Activated CD4-positive, alpha-beta T cell treated with anti-CD3 and anti-CD28 coated beads, Interleukin-2, amount 10 ng/mL, durations not matched to agents 7 days and 5 days (primary cell): ENCODE measurements around the gene SFT2D3. TPM values are rescaled to one million over a fixed set of nuclear protein-coding genes. Genes with fewer than 3 reads are reported as not detected.

ENCODE experiments used
- CTCF ChIA-PET: fragments of 350-600 bp; sonication (Branson Sonifier 250); formaldehyde crosslinking; loops from one replicate; lab custom pipeline; 2021; ENCODE audit warnings: antibody characterized with exemption; lab: Charles Lee
- POLR2A ChIA-PET: fragments of 350-600 bp; sonication (Branson Sonifier 250); formaldehyde crosslinking; loops from one replicate; lab custom pipeline; 2021; ENCODE audit warnings: antibody characterized with exemption; lab: Charles Lee
- DNase-seq: peaks from one replicate; pipeline ENCODE4 v3.0.0-alpha.2; 2020
- H3K27ac Mint-ChIP-seq: one replicate; pipeline ENCODE4 v1.8.0; 2021; ENCODE audit warnings: mild to moderate bottlenecking, moderate library complexity, mixed read lengths
- H3K27me3 Mint-ChIP-seq: one replicate; pipeline ENCODE4 v1.8.0; 2021; ENCODE audit warnings: mixed read lengths
- H3K36me3 Mint-ChIP-seq: one replicate; pipeline ENCODE4 v1.8.0; 2021; ENCODE audit warnings: low read depth, mixed read lengths
- H3K4me1 Mint-ChIP-seq: one replicate; pipeline ENCODE4 v1.8.0; 2021; ENCODE audit warnings: mixed read lengths
- H3K4me3 Mint-ChIP-seq: one replicate; pipeline ENCODE4 v1.8.0; 2021; ENCODE audit warnings: mild to moderate bottlenecking, moderate library complexity, mixed read lengths
- H3K9me3 Mint-ChIP-seq: one replicate; pipeline ENCODE4 v1.8.0; 2021; ENCODE audit warnings: mixed read lengths
- total RNA-seq, 2 experiments: library from RNA; stranded (reverse); gene quantifications; one replicate each; pipeline ENCODE4 v1.2.3, GENCODE V29; 2021

SFT2D3 gene
- total RNA-seq, 2 experiments from 2014 or later: 5.0 to 5.7 TPM

DNA sequence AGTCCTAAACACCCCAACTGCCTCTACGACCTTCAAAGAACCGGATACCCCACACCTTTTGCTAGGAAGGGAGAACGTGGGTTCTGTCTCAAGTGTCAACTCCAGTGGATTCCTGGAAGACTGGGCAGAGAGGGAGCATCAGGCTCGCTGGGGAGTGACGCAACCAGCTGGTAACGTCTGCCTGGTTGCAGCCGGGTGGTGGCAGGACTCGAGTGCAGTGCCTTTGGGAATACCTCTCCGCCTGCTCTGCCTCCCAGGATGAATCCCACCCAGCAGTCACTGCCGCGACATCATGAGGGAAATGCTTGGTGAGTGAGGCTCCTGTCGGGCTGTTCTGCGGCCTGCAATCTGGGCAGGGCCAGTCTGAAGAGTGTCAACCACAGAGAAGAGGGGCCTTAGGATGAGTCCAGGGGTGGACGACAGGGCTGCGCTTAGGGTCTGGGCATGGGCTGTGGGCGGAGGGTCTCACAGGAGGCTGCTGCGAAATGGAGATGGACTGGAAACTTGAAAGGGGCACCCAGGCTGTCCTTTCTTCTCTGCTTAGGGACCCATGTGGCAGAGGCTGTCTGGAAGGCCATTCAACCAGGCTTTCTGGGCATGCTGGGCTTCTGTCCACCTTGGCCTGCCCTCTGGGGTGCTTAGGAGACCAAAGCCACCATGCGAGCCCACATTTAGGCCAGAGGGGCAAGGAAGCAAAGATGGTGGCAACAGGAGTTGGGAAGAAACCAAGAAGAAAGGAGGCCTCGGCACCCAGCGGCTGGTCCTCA lies 42.5 kb upstream of the SFT2D3 start:
- H3K9me3 Mint-ChIP-seq: no peaks in the 10 kb centered on the region
- H3K27ac Mint-ChIP-seq: no peak overlapping the region
- POLR2A ChIA-PET: no interaction called here

DNA sequence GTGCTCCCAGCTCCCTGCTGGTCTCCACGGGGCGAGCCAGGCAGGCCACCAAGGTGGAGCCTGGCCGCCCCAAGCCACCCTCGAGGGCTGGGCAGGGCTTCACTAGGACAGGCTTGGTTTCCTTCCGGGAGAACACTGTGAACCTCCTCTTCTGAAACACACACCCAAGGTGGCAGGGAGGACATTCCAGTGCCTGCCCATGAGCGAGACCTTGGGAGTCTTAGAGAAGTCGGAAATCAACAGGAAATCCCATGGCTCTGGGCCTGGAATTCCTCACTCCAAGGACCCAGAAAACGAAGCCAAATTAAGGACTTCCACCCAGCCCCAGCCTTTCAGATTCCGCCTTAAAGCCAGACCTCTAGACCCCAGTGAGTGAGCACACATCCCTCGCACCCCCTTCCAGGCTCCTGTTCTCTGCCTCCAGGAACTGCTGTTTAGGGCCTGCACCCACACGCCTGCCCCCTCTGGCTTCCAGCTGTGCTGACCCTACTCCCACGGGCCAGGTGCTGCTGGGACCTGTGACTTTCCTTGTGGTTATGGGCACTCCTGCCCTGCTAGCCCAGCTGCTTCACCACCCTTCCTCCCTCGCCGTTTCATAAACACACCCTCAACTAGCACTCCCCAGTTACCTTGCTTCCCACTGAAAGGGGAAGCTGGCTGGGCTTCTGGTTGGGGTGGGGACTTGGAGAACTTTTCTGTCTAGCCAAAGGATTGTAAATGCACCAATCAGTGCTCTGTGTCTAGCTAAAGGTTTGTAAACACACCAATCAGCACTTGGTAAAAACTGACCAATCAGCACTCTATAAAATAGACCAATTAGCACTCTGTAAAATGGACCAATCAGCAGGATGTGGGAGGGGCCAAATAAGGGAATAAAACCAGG lies 41.6 kb upstream of the SFT2D3 start:
- ChIA-PET POLR2A (no interaction called here), CTCF (no interaction called here)
- Mint-ChIP-seq H3K4me3 (no peak overlapping the region), H3K27me3 (peaks cover 16% of the 10 kb centered on the region), H3K4me1 (peaks cover 5% of the 10 kb centered on the region), H3K36me3 (no peaks in the 10 kb centered on the region), H3K27ac (no peak overlapping the region), H3K9me3 (no peaks in the 10 kb centered on the region)
- DNase-seq: no peak

More for the DNA sequence above, 42.5 kb upstream of the SFT2D3 start:
- CTCF ChIA-PET: no interaction called here
- peaks cover 12% of the 10 kb centered on the region for H3K27me3 Mint-ChIP-seq
- DNase-seq: no peak
- no peak overlapping the region for H3K4me3 Mint-ChIP-seq
- peaks cover 4% of the 10 kb centered on the region for H3K4me1 Mint-ChIP-seq
- H3K36me3 Mint-ChIP-seq: no peaks in the 10 kb centered on the region

DNA sequence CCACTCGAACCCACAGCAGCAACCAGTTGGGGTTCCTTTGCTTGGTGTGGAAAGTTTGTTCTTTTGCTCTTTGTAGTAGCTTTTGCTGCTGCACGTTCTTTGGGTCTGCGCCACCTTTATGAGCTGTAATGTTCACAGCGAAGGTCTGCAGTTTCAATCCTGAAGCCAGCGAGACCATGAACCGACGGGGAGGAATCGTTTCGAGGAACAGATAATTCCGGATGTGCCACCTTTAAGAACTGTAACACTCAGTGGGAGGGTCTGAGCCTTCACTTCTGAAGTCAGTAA lies 41.1 kb upstream of the SFT2D3 start:
- Mint-ChIP-seq H3K4me3 (no peak overlapping the region), H3K27me3 (peaks cover 22% of the 10 kb centered on the region), H3K36me3 (no peaks in the 10 kb centered on the region), H3K9me3 (no peaks in the 10 kb centered on the region), H3K4me1 (peaks cover 5% of the 10 kb centered on the region), H3K27ac (no peak overlapping the region)
- no peak for DNase-seq
- CTCF ChIA-PET: no interaction called here
- POLR2A ChIA-PET: no interaction called here

DNA sequence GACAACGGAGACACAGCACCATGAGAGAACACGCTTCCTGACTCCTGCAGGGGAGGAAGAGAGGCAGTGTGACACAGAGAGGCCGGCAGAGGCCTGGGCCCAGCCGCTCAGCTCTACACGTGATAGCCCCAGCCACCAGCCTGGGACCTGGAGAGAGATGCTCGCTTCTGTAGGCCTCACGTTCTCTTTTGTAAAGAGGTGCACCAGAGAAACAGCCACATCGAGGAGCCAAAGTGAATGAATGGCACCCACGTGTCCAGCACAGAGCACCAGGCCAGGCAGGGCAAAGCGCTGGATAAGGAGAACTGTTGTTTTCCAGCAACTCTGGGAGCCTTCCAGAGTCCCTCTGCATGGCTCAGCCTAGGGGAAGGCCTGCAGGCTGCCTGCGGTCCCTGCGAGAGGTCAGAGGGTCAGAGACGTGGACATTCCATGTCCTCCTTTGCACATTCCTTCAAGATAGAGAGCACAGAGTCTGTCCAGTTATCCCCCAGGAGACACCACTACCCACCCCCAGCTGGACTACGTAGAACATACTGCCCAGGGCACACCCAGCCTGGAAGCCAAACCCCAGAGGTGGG lies 40.1 kb upstream of the SFT2D3 start:
- ChIA-PET CTCF (no interaction called here), POLR2A (no interaction called here)
- no peaks in the 10 kb centered on the region for H3K9me3 Mint-ChIP-seq
- no peak overlapping the region for H3K27ac Mint-ChIP-seq
- H3K27me3 Mint-ChIP-seq: peaks cover 31% of the 10 kb centered on the region
- no peaks in the 10 kb centered on the region for H3K36me3 Mint-ChIP-seq
- H3K4me1 Mint-ChIP-seq: peaks cover 4% of the 10 kb centered on the region
- H3K4me3 Mint-ChIP-seq: no peak overlapping the region
- no peak for DNase-seq

- ChIA-PET CTCF (interaction anchor here (1.0 kb wide), 1 partner anchor 12 kb away, joined by 3 read pairs; no protein-coding TSS in a partner anchor), POLR2A (no interaction called here)
- no peaks in the 10 kb centered on the region for H3K9me3 Mint-ChIP-seq
- no peak overlapping the region for H3K27ac Mint-ChIP-seq
- no peak overlapping the region for H3K4me3 Mint-ChIP-seq
- H3K4me1 Mint-ChIP-seq: peaks cover 4% of the 10 kb centered on the region
- peaks cover 39% of the 10 kb centered on the region for H3K27me3 Mint-ChIP-seq
- DNase-seq: no peak
- H3K36me3 Mint-ChIP-seq: no peaks in the 10 kb centered on the region
Observed at GRCh38 chr2:127661949-127662510, 39.3 kb upstream of the SFT2D3 start.

- DNase-seq: no peak
- peaks cover 4% of the 10 kb centered on the region for H3K4me1 Mint-ChIP-seq
- no peaks in the 10 kb centered on the region for H3K9me3 Mint-ChIP-seq
- ChIA-PET POLR2A (no interaction called here), CTCF (no interaction called here)
- H3K27me3 Mint-ChIP-seq: peaks cover 45% of the 10 kb centered on the region
- no peak overlapping the region for H3K4me3 Mint-ChIP-seq
- H3K36me3 Mint-ChIP-seq: no peaks in the 10 kb centered on the region
- no peak overlapping the region for H3K27ac Mint-ChIP-seq
Observed at GRCh38 chr2:127662937-127663565, 38.2 kb upstream of the SFT2D3 start.

DNA sequence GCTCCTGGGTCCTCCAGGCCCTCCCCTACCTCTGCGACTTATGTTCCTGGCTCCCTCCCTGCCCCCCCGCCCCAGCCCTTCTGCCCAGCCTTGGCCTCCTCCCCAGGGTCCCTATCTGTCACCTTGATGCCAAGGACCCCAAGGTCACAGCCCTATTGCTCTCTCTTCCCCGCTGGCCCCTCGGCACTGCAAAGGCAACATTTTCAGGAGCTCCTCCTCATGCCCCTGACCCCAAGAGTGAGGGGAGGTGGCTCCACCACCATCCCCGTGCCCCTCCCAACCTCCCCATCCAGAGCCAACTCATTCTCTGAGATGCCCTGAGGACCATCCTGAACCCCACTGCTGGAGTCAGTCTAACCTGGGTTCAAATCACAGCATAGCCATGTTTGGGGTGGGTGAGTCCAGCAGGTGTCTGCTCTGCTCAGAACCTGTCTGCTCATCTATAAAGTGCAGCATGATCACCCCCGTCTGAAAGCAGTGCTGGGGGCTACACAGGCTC lies 37.7 kb upstream of the SFT2D3 start:
- no peaks in the 10 kb centered on the region for H3K36me3 Mint-ChIP-seq
- no peak overlapping the region for H3K27ac Mint-ChIP-seq
- no peaks in the 10 kb centered on the region for H3K9me3 Mint-ChIP-seq
- peaks cover 45% of the 10 kb centered on the region for H3K27me3 Mint-ChIP-seq
- POLR2A ChIA-PET: no interaction called here
- DNase-seq: no peak
- CTCF ChIA-PET: no interaction called here
- no peak overlapping the region for H3K4me3 Mint-ChIP-seq
- H3K4me1 Mint-ChIP-seq: peaks cover 4% of the 10 kb centered on the region

- Mint-ChIP-seq H3K27me3 (peaks cover 48% of the 10 kb centered on the region), H3K4me1 (peaks cover 4% of the 10 kb centered on the region), H3K4me3 (no peak overlapping the region), H3K36me3 (no peaks in the 10 kb centered on the region), H3K9me3 (no peaks in the 10 kb centered on the region), H3K27ac (no peak overlapping the region)
- CTCF ChIA-PET: interaction anchor here (0.6 to 1.8 kb wide), 3 partner anchors 14 to 421 kb away, joined by 3 to 7 read pairs (median 5); no protein-coding TSS in a partner anchor
- POLR2A ChIA-PET: no interaction called here
- no peak for DNase-seq
Observed at GRCh38 chr2:127664065-127664894, 37.0 kb upstream of the SFT2D3 start.

- H3K4me3 Mint-ChIP-seq: no peak overlapping the region
- ChIA-PET CTCF (interaction anchor here (0.6 to 1.8 kb wide), 3 partner anchors 15 to 420 kb away, joined by 3 to 7 read pairs (median 5); no protein-coding TSS in a partner anchor), POLR2A (no interaction called here)
- peaks cover 50% of the 10 kb centered on the region for H3K27me3 Mint-ChIP-seq
- peaks cover 4% of the 10 kb centered on the region for H3K4me1 Mint-ChIP-seq
- DNase-seq: no peak
- H3K9me3 Mint-ChIP-seq: no peaks in the 10 kb centered on the region
- H3K27ac Mint-ChIP-seq: no peak overlapping the region
- no peaks in the 10 kb centered on the region for H3K36me3 Mint-ChIP-seq
Observed at GRCh38 chr2:127664895-127665225, 36.4 kb upstream of the SFT2D3 start.

GRCh38 chr2:127665267-127665893 lies 35.9 kb upstream of the SFT2D3 start:
- CTCF ChIA-PET: interaction anchor here (0.6 to 1.8 kb wide), 3 partner anchors 15 to 420 kb away, joined by 3 to 7 read pairs (median 5); no protein-coding TSS in a partner anchor
- Mint-ChIP-seq H3K4me3 (no peak overlapping the region), H3K9me3 (no peaks in the 10 kb centered on the region), H3K4me1 (peaks cover 4% of the 10 kb centered on the region), H3K27ac (no peak overlapping the region), H3K27me3 (peaks cover 55% of the 10 kb centered on the region), H3K36me3 (no peaks in the 10 kb centered on the region)
- POLR2A ChIA-PET: no interaction called here
- no peak for DNase-seq

DNA sequence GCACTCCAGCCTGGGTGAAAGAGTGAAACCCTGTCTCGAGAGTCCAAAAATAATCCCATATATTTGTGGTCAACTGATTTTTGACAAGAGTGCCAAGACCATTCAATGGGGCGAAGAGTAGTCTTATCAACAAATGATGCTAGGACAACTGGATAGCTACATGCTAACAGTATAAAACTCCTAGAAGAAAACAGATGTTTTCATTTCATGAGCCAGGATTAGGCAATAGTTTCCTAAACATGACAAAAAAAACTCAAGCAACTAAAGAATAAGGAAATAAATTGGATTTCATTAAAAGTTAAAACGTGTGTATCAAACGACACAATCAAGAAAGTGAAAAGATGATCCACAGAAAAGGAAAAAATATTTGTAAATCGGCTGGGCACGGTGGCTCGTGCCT lies 32.2 kb upstream of the SFT2D3 start:
- H3K4me3 Mint-ChIP-seq: no peak overlapping the region
- H3K4me1 Mint-ChIP-seq: no peaks in the 10 kb centered on the region
- no peak for DNase-seq
- peaks cover 62% of the 10 kb centered on the region for H3K27me3 Mint-ChIP-seq
- ChIA-PET CTCF (no interaction called here), POLR2A (no interaction called here)
- no peak overlapping the region for H3K27ac Mint-ChIP-seq
- H3K36me3 Mint-ChIP-seq: no peaks in the 10 kb centered on the region
- H3K9me3 Mint-ChIP-seq: no peaks in the 10 kb centered on the region
